Pons (tissue), 1 donor: ENCODE results near the gene RAB11B.
"Not testable (repeated sequence)": the region's sequence is repeated elsewhere in the genome, so short reads cannot be mapped to it uniquely, and the experiment has no call there.

Experiments
- DNase-seq: peaks from one replicate; pipeline ENCODE4 v3.0.0-alpha.2; 2016; ENCODE audit warnings: low spot score

RAB11B gene

GRCh38 chr19:8429044-8429443, 38.9 kb downstream of the RAB11B start:
- DNase-seq: no peak

GRCh38 chr19:8429826-8430225, 39.7 kb downstream of the RAB11B start:
- DNase-seq: no peak

- DNase-seq: no peak
These were observed 40.5 kb downstream of the RAB11B start for GRCh38 chr19:8430650-8431049.

GRCh38 chr19:8438236-8438635, 48.1 kb downstream of the RAB11B start:
- no peak for DNase-seq

GRCh38 chr19:8441725-8442544, 51.8 kb downstream of the RAB11B start:
- no peak for DNase-seq

GRCh38 chr19:8444140-8444676, 54.0 kb downstream of the RAB11B start:
- DNase-seq: not testable (repeated sequence)

- DNase-seq: peak; percentile 97
These were observed 54.7 kb downstream of the RAB11B start, which contains the start of gene HNRNPM for GRCh38 chr19:8444677-8445487. HNRNPM (plus strand) TSS chr19:8444975; CDS start chr19:8444999, 24 bp downstream.

GRCh38 chr19:8445488-8446001, 55.4 kb downstream of the RAB11B start:
- DNase-seq: no peak

GRCh38 chr19:8446061-8446709, 56.0 kb downstream of the RAB11B start:
- no peak for DNase-seq

GRCh38 chr19:8449830-8450229, 59.7 kb downstream of the RAB11B start:
- no peak for DNase-seq

GRCh38 chr19:8451377-8451776, 61.2 kb downstream of the RAB11B start:
- no peak for DNase-seq

- no peak for DNase-seq
These were observed 61.7 kb downstream of the RAB11B start for GRCh38 chr19:8451885-8452284.

GRCh38 chr19:8452446-8453123, 62.4 kb downstream of the RAB11B start:
- DNase-seq: no peak

- no peak for DNase-seq
These were observed 63.5 kb downstream of the RAB11B start for GRCh38 chr19:8453616-8454015.
